Immature natural killer cell (primary cell): ENCODE measurements around the gene MAP3K3. TPM values are rescaled to one million over a fixed set of nuclear protein-coding genes. Genes with fewer than 3 reads are reported as not detected.
"Not testable (repeated sequence)": the region's sequence is repeated elsewhere in the genome, so short reads cannot be mapped to it uniquely, and the experiment has no call there.

Source experiments
- DNase-seq, 3 donors: peaks; one replicate each; pipeline ENCODE4 v3.0.0; 2022; ENCODE audit warnings: mixed read lengths in 1 of 3
- H3K27ac Mint-ChIP-seq, 6 donors: one replicate each; pipeline ENCODE4 v1.8.0; 2020; ENCODE audit warnings: mixed read lengths in 6 of 6, mild to moderate bottlenecking in 5 of 6, inconsistent platforms in 4 of 6, moderate library complexity in 3 of 6
- H3K27me3 Mint-ChIP-seq, 3 donors: one replicate each; pipeline ENCODE4 v1.8.0; 2020 to 2021; ENCODE audit warnings: low read depth in 3 of 3, mild to moderate bottlenecking in 3 of 3, mixed read lengths in 3 of 3, moderate library complexity in 3 of 3, inconsistent platforms in 1 of 3
- H3K36me3 Mint-ChIP-seq, 3 donors: one replicate each; pipeline ENCODE4 v1.8.0; 2020; ENCODE audit warnings: mixed read lengths in 3 of 3, inconsistent platforms in 2 of 3, mild to moderate bottlenecking in 2 of 3
- H3K4me1 Mint-ChIP-seq, 2 donors: one replicate each; pipeline ENCODE4 v1.8.0; 2020; ENCODE audit warnings: inconsistent platforms in 2 of 2, mild to moderate bottlenecking in 2 of 2, mixed read lengths in 2 of 2, moderate library complexity in 1 of 2
- H3K4me3 Mint-ChIP-seq, 5 donors: one replicate each; pipeline ENCODE4 v1.8.0; 2020; ENCODE audit warnings: mild to moderate bottlenecking in 5 of 5, mixed read lengths in 5 of 5, inconsistent platforms in 3 of 5, moderate library complexity in 3 of 5
- H3K9me3 Mint-ChIP-seq, 6 donors: one replicate each; pipeline ENCODE4 v1.8.0; 2020; ENCODE audit warnings: mild to moderate bottlenecking in 6 of 6, mixed read lengths in 6 of 6, inconsistent platforms in 4 of 6, moderate library complexity in 3 of 6
- polyA plus RNA-seq, 3 donors: library from polyadenylated mRNA; unstranded; fragments of 300-500 nt; fragmentation: Illumina TruSeq; gene quantifications; one replicate each; pipeline ENCODE4 v1.2.3, GENCODE V29; 2021

MAP3K3 gene
- polyA plus RNA-seq, 3 donors from 2014 or later, result 21.4 to 40.4 (median 31.9) TPM

DNA sequence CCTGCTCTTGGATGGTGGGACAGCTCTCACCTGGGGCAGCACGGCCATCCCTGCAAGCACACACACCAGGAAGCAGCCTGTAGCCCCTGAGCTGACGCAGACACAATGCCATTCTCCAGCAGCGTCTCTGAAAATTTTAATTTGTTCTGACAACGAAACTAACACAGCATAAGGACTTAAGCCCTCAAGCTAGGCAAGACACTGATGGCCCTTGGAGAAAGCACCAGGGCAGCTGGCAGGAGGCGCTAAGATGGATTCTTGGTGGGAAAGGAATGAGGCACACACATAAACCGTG lies 80.5 kb downstream of the MAP3K3 start:
- Mint-ChIP-seq H3K9me3 (no peaks in the 10 kb centered on the region), H3K4me3 (peak overlapping the region; percentile 90 to 95 (median 92)), H3K4me1 (peaks cover 66 to 67% of the 10 kb centered on the region in 2 donors), H3K27ac (peak overlapping the region; percentile 91 to 99 (median 96)), H3K27me3 (peaks cover 23 to 37% (median 26%) of the 10 kb centered on the region in 3 donors), H3K36me3 (peaks cover 3 to 18% (median 9%) of the 10 kb centered on the region in 3 donors)
- DNase-seq, result no peak

- peak overlapping the region; percentile 90 to 95 (median 92) for H3K4me3 Mint-ChIP-seq
- no peak for DNase-seq
- no peaks in the 10 kb centered on the region for H3K9me3 Mint-ChIP-seq
- H3K27me3 Mint-ChIP-seq, result peaks cover 20 to 34% (median 22%) of the 10 kb centered on the region in 3 donors
- peaks cover 62 to 65% of the 10 kb centered on the region in 2 donors for H3K4me1 Mint-ChIP-seq
- H3K27ac Mint-ChIP-seq, result peak overlapping the region; percentile 91 to 99 (median 96)
- H3K36me3 Mint-ChIP-seq, result peaks cover under 1 to 15% (median 6%) of the 10 kb centered on the region in 3 donors
Measured at GRCh38 chr17:63703029-63703428, 80.8 kb downstream of the MAP3K3 start.

- peaks cover 68 to 72% of the 10 kb centered on the region in 2 donors for H3K4me1 Mint-ChIP-seq
- DNase-seq, result no peak
- peaks cover 13 to 31% (median 17%) of the 10 kb centered on the region in 3 donors for H3K27me3 Mint-ChIP-seq
Measured at GRCh38 chr17:63703556-63704258, 81.5 kb downstream of the MAP3K3 start.

DNA sequence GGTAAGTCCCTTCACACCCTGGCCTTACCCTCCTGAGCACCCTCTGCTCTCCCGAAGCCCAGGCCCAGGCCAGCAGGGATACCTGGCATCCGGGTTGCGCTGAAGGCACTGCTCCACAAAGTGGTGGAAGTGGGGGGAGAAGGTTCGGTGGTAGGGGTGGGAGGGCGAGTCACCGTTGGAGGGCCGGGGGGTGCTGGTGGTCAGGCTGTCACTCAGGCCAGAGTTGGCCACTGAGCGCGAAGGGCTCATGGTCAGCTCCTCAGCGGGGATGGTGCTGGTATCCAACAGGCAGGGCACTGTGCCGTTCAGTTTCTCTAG lies 82.0 kb downstream of the MAP3K3 start:
- Mint-ChIP-seq H3K4me3 (peak overlapping the region in 3 of 5 donors; percentile 40 to 95 (median 91)), H3K27ac (peak overlapping the region in 5 of 6 donors; percentile 91 to 99 (median 96)), H3K27me3 (peaks cover 11 to 31% (median 16%) of the 10 kb centered on the region in 3 donors), H3K4me1 (peaks cover 73 to 77% of the 10 kb centered on the region in 2 donors), H3K9me3 (no peaks in the 10 kb centered on the region), H3K36me3 (peaks cover under 1 to 13% (median 10%) of the 10 kb centered on the region in 3 donors)
- no peak for DNase-seq

More at GRCh38 chr17:63703556-63704258, 81.5 kb downstream of the MAP3K3 start:
- Mint-ChIP-seq H3K4me3 (peak overlapping the region; percentile 63 to 95 (median 91)), H3K9me3 (no peaks in the 10 kb centered on the region), H3K27ac (peak overlapping the region; percentile 91 to 99 (median 96)), H3K36me3 (peaks cover 0 to 13% (median 6%) of the 10 kb centered on the region in 3 donors)

GRCh38 chr17:63704836-63705235 lies 82.6 kb downstream of the MAP3K3 start:
- peaks cover 9 to 29% (median 14%) of the 10 kb centered on the region in 3 donors for H3K27me3 Mint-ChIP-seq
- no peak for DNase-seq
- peak overlapping the region; percentile 69 to 97 (median 95) for H3K27ac Mint-ChIP-seq
- H3K4me1 Mint-ChIP-seq, result peaks cover 78 to 83% of the 10 kb centered on the region in 2 donors
- H3K4me3 Mint-ChIP-seq, result peak overlapping the region in 2 of 5 donors; percentile 7 to 59
- no peaks in the 10 kb centered on the region for H3K9me3 Mint-ChIP-seq
- peaks cover 5 to 14% (median 13%) of the 10 kb centered on the region in 3 donors for H3K36me3 Mint-ChIP-seq

- no peaks in the 10 kb centered on the region for H3K9me3 Mint-ChIP-seq
- peaks cover 85 to 90% of the 10 kb centered on the region in 2 donors for H3K4me1 Mint-ChIP-seq
- peak overlapping the region; percentile 89 to 98 (median 96) for H3K27ac Mint-ChIP-seq
- H3K36me3 Mint-ChIP-seq, result peaks cover 5 to 17% (median 14%) of the 10 kb centered on the region in 3 donors
- H3K27me3 Mint-ChIP-seq, result peaks cover 9 to 29% (median 14%) of the 10 kb centered on the region in 3 donors
- peak overlapping the region; percentile 67 to 84 (median 79) for H3K4me3 Mint-ChIP-seq
- DNase-seq, result no peak
Measured at GRCh38 chr17:63705657-63706056, 83.4 kb downstream of the MAP3K3 start.

DNA sequence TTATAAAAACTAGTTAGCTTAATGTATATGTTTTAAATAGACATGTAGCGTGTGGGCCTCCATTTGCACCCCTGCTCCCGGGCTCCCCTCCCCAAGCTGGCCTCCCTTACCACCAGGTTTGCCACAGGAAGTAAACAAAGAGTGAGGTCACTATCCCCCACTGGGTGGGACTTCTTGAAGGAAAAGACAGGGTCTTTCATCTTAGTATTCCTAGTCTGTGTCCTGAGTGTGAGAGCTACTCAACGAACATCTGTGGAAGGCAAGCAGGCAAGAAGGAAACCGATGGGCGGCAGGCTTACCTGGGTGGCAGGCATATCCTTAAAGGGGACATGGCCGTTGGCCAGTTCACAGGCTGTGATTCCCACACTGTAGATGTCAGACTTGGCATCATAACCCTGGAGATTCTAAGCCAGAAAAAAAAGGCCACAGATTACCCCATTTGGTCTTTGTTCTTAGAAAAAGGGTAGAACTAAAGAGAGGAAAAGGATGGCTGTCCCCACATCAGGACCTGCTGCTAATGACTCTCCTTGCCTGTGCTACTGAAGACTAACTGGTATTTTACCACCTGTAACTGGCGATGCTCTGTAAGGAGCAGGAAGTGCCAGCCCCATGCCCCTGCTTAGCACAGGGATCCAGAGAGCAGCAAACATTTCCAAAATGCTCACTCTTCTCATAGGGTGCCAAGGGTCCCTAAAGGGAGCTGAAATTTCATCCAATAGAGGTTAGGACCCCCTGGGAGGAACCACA lies 84.3 kb downstream of the MAP3K3 start:
- Mint-ChIP-seq H3K4me1 (peaks cover 80 to 87% of the 10 kb centered on the region in 2 donors), H3K9me3 (no peaks in the 10 kb centered on the region), H3K27ac (peak overlapping the region; percentile 89 to 98 (median 96)), H3K27me3 (peaks cover 5 to 22% (median 6%) of the 10 kb centered on the region in 3 donors), H3K4me3 (peak overlapping the region; percentile 67 to 84 (median 79)), H3K36me3 (peaks cover 5 to 17% (median 14%) of the 10 kb centered on the region in 3 donors)
- DNase-seq, result peak; percentile 40 to 48 (median 40)

GRCh38 chr17:63707151-63707550 lies 84.9 kb downstream of the MAP3K3 start:
- peaks cover 5 to 19% (median 17%) of the 10 kb centered on the region in 3 donors for H3K36me3 Mint-ChIP-seq
- peak overlapping the region; percentile 67 to 84 (median 79) for H3K4me3 Mint-ChIP-seq
- peak in 2 of 3 donors; percentile 29 to 39 for DNase-seq
- no peaks in the 10 kb centered on the region for H3K9me3 Mint-ChIP-seq
- peaks cover under 1 to 16% (median 2%) of the 10 kb centered on the region in 3 donors for H3K27me3 Mint-ChIP-seq
- peaks cover 73 to 82% of the 10 kb centered on the region in 2 donors for H3K4me1 Mint-ChIP-seq
- peak overlapping the region; percentile 89 to 98 (median 96) for H3K27ac Mint-ChIP-seq

- peaks cover 0 to 13% (median 2%) of the 10 kb centered on the region in 3 donors for H3K27me3 Mint-ChIP-seq
- H3K4me1 Mint-ChIP-seq, result peaks cover 54 to 62% of the 10 kb centered on the region in 2 donors
- H3K27ac Mint-ChIP-seq, result peak overlapping the region; percentile 81 to 92 (median 86)
- H3K4me3 Mint-ChIP-seq, result peak overlapping the region in 3 of 5 donors; percentile 28 to 44 (median 31)
- H3K9me3 Mint-ChIP-seq, result no peaks in the 10 kb centered on the region
- DNase-seq, result no peak
- H3K36me3 Mint-ChIP-seq, result peaks cover 5 to 21% (median 16%) of the 10 kb centered on the region in 3 donors
Measured at GRCh38 chr17:63709110-63709509, 86.9 kb downstream of the MAP3K3 start.

GRCh38 chr17:63714550-63715277 lies 92.5 kb downstream of the MAP3K3 start:
- no peak for DNase-seq
- H3K27me3 Mint-ChIP-seq, result no peaks in the 10 kb centered on the region
- no peak overlapping the region for H3K4me3 Mint-ChIP-seq
- no peaks in the 10 kb centered on the region for H3K9me3 Mint-ChIP-seq
- H3K27ac Mint-ChIP-seq, result peak overlapping the region in 2 of 6 donors; percentile 34 to 35
- peaks cover 8 to 11% of the 10 kb centered on the region in 2 donors for H3K4me1 Mint-ChIP-seq
- peaks cover 3 to 18% (median 16%) of the 10 kb centered on the region in 3 donors for H3K36me3 Mint-ChIP-seq

GRCh38 chr17:63716426-63716825 lies 94.2 kb downstream of the MAP3K3 start:
- Mint-ChIP-seq H3K4me3 (no peak overlapping the region), H3K36me3 (peaks cover 3 to 16% (median 14%) of the 10 kb centered on the region in 3 donors), H3K27me3 (no peaks in the 10 kb centered on the region), H3K9me3 (no peaks in the 10 kb centered on the region), H3K4me1 (no peaks in the 10 kb centered on the region), H3K27ac (peak overlapping the region in 3 of 6 donors; percentile 3 to 66 (median 55))
- no peak for DNase-seq

GRCh38 chr17:63718988-63719387 lies 96.8 kb downstream of the MAP3K3 start:
- Mint-ChIP-seq H3K36me3 (peaks cover 3 to 10% (median 5%) of the 10 kb centered on the region in 3 donors), H3K4me1 (no peaks in the 10 kb centered on the region), H3K4me3 (no peak overlapping the region), H3K27ac (no peak overlapping the region), H3K27me3 (no peaks in the 10 kb centered on the region), H3K9me3 (no peaks in the 10 kb centered on the region)
- no peak for DNase-seq

DNA sequence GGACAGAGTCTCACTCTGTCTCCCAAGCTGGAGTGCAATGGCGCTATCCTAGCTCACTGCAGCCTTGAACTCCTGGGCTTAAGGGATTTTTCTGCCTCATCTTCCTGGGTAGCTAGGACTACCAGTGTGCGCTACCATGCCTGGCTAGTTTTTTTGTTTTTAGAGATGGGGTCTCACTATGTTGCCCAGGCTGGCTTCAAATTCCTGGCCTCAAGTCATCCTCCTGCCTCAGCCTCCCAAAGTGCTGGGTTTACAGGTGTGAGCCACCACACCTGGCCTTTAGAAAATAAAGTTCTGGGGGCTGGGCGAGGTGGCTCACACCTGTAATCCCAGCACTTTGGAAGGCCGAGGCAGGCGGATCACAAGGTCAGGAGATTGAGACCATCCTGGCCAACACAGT lies 98.0 kb downstream of the MAP3K3 start:
- H3K36me3 Mint-ChIP-seq, result peaks cover 3 to 13% (median 5%) of the 10 kb centered on the region in 3 donors
- not testable (repeated sequence) for H3K4me1 Mint-ChIP-seq, H3K27me3 Mint-ChIP-seq

More for the DNA sequence above, 98.0 kb downstream of the MAP3K3 start:
- not testable (repeated sequence) for DNase-seq, H3K4me3 Mint-ChIP-seq, H3K27ac Mint-ChIP-seq, H3K9me3 Mint-ChIP-seq
